BLaER1 treated with 17β-estradiol and CSF1 and Interleukin-3, amounts not matched to agents 10 nM and 100 nM (cell line): ENCODE measurements around the gene ANKRD26.

ENCODE experiments used
- H3K27ac ChIP-seq, 11 experiments: shearing (Covaris generic); formaldehyde crosslinking; 2 replicates each; pipeline ENCODE4 v1.8.1; 2022
- H3K27me3 ChIP-seq, 11 experiments: shearing (Covaris generic); formaldehyde crosslinking; 2 replicates each; pipeline ENCODE4 v1.8.1; 2022
- H3K36me3 ChIP-seq, 11 experiments: shearing (Covaris generic); formaldehyde crosslinking; 2 replicates each; pipeline ENCODE4 v1.8.1; 2022
- H3K4me1 ChIP-seq, 10 experiments: shearing (Covaris generic); formaldehyde crosslinking; 2 replicates each; pipeline ENCODE4 v1.8.1; 2022
- H3K4me2 ChIP-seq, 11 experiments: shearing (Covaris generic); formaldehyde crosslinking; 2 replicates each; pipeline ENCODE4 v1.8.1; 2022
- H3K4me3 ChIP-seq, 10 experiments: shearing (Covaris generic); formaldehyde crosslinking; 2 replicates each; pipeline ENCODE4 v1.8.1; 2022
- H3K9ac ChIP-seq, 11 experiments: shearing (Covaris generic); formaldehyde crosslinking; 2 replicates each; pipeline ENCODE4 v1.8.1; 2022
- H3K9me3 ChIP-seq, 11 experiments: shearing (Covaris generic); formaldehyde crosslinking; replicated peaks in 1 of 11; 2 replicates each; pipeline ENCODE4 v1.8.1; 2022
- H4K20me1 ChIP-seq, 11 experiments: shearing (Covaris generic); formaldehyde crosslinking; 2 replicates each; pipeline ENCODE4 v1.8.1; 2022
- Cebpa-rat ChIP-seq, 11 experiments: shearing (Covaris generic); IDR thresholded peaks; 2 replicates each; pipeline ENCODE4 v1.8.1; 2022

Gene ANKRD26

GRCh38 chr10:26983156-26983555, 117.1 kb downstream of the ANKRD26 start:
- peaks cover 0 to 9% (median 0%) of the 10 kb centered on the region in 11 experiments; a peak in 2 of 22 replicates for H3K9me3 ChIP-seq
- H3K27me3 ChIP-seq, result no peaks in the 10 kb centered on the region
- no peak overlapping the region for H3K4me2 ChIP-seq
- H3K9ac ChIP-seq, result no peak overlapping the region
- H4K20me1 ChIP-seq, result no peaks in the 10 kb centered on the region
- no peak for TF ChIP-seq Cebpa-rat (IDR thresholded peaks at IDR 0.05)
- no peaks in the 10 kb centered on the region for H3K36me3 ChIP-seq
- no peaks in the 10 kb centered on the region for H3K4me1 ChIP-seq
- no peak overlapping the region for H3K4me3 ChIP-seq
- H3K27ac ChIP-seq, result no peak overlapping the region

GRCh38 chr10:26982058-26982457, 118.2 kb downstream of the ANKRD26 start:
- TF ChIP-seq Cebpa-rat (IDR thresholded peaks at IDR 0.05), result no peak
- Histone ChIP-seq H3K4me3 (no peak overlapping the region), H4K20me1 (no peaks in the 10 kb centered on the region), H3K4me2 (no peak overlapping the region), H3K27ac (no peak overlapping the region), H3K36me3 (no peaks in the 10 kb centered on the region), H3K27me3 (no peaks in the 10 kb centered on the region), H3K9me3 (peaks cover 0 to 9% (median 0%) of the 10 kb centered on the region in 11 experiments; a peak in 2 of 22 replicates), H3K4me1 (no peaks in the 10 kb centered on the region), H3K9ac (no peak overlapping the region)

- Histone ChIP-seq H4K20me1 (no peaks in the 10 kb centered on the region), H3K4me2 (no peak overlapping the region), H3K27ac (no peak overlapping the region), H3K9ac (no peak overlapping the region), H3K9me3 (peaks cover 0 to 9% (median 0%) of the 10 kb centered on the region in 11 experiments; a peak in 2 of 22 replicates), H3K4me1 (no peaks in the 10 kb centered on the region), H3K36me3 (no peaks in the 10 kb centered on the region), H3K4me3 (no peak overlapping the region), H3K27me3 (no peaks in the 10 kb centered on the region)
- TF ChIP-seq Cebpa-rat (IDR thresholded peaks at IDR 0.05), result no peak
These were observed 119.0 kb downstream of the ANKRD26 start for GRCh38 chr10:26981232-26981824.

- Histone ChIP-seq H3K36me3 (no peaks in the 10 kb centered on the region), H3K9ac (no peak overlapping the region), H3K4me1 (no peaks in the 10 kb centered on the region), H4K20me1 (no peaks in the 10 kb centered on the region), H3K9me3 (no peaks in the 10 kb centered on the region), H3K27me3 (no peaks in the 10 kb centered on the region), H3K27ac (no peak overlapping the region), H3K4me2 (no peak overlapping the region), H3K4me3 (no peak overlapping the region)
- no peak for TF ChIP-seq Cebpa-rat (IDR thresholded peaks at IDR 0.05)
These were observed 121.8 kb downstream of the ANKRD26 start for GRCh38 chr10:26978519-26978918.

GRCh38 chr10:26977635-26978034, 122.7 kb downstream of the ANKRD26 start:
- H3K4me3 ChIP-seq, result no peak overlapping the region
- H3K4me1 ChIP-seq, result no peaks in the 10 kb centered on the region
- no peaks in the 10 kb centered on the region for H3K9me3 ChIP-seq
- H3K9ac ChIP-seq, result no peak overlapping the region
- H3K27me3 ChIP-seq, result no peaks in the 10 kb centered on the region
- H3K36me3 ChIP-seq, result no peaks in the 10 kb centered on the region
- H3K27ac ChIP-seq, result no peak overlapping the region
- no peak overlapping the region for H3K4me2 ChIP-seq
- H4K20me1 ChIP-seq, result no peaks in the 10 kb centered on the region
- no peak for TF ChIP-seq Cebpa-rat (IDR thresholded peaks at IDR 0.05)

GRCh38 chr10:26970667-26971066, 129.6 kb downstream of the ANKRD26 start:
- no peaks in the 10 kb centered on the region for H3K27me3 ChIP-seq
- no peak overlapping the region for H3K9ac ChIP-seq
- peaks cover 0 to 5% (median 0%) of the 10 kb centered on the region in 11 experiments; a peak in 4 of 22 replicates for H3K36me3 ChIP-seq
- no peaks in the 10 kb centered on the region for H3K4me1 ChIP-seq
- H3K9me3 ChIP-seq, result peaks cover 0 to 8% (median 0%) of the 10 kb centered on the region in 11 experiments; a peak in 3 of 22 replicates
- H4K20me1 ChIP-seq, result no peaks in the 10 kb centered on the region
- H3K27ac ChIP-seq, result no peak overlapping the region
- no peak overlapping the region for H3K4me3 ChIP-seq
- no peak for TF ChIP-seq Cebpa-rat (IDR thresholded peaks at IDR 0.05)
- H3K4me2 ChIP-seq, result no peak overlapping the region

- Histone ChIP-seq H3K27me3 (no peaks in the 10 kb centered on the region), H4K20me1 (no peaks in the 10 kb centered on the region), H3K36me3 (peaks cover 0 to 5% (median 0%) of the 10 kb centered on the region in 11 experiments; a peak in 4 of 22 replicates), H3K4me3 (no peak overlapping the region), H3K9me3 (peaks cover 0 to 8% (median 0%) of the 10 kb centered on the region in 11 experiments; a peak in 3 of 22 replicates), H3K9ac (no peak overlapping the region), H3K27ac (no peak overlapping the region), H3K4me1 (no peaks in the 10 kb centered on the region), H3K4me2 (no peak overlapping the region)
- no peak for TF ChIP-seq Cebpa-rat (IDR thresholded peaks at IDR 0.05)
These were observed 131.0 kb downstream of the ANKRD26 start for GRCh38 chr10:26969145-26969926.

GRCh38 chr10:26962835-26963234, 137.5 kb downstream of the ANKRD26 start:
- peaks cover 0 to 5% (median 0%) of the 10 kb centered on the region in 11 experiments; a peak in 3 of 22 replicates for H3K36me3 ChIP-seq
- TF ChIP-seq Cebpa-rat (IDR thresholded peaks at IDR 0.05), result no peak
- peaks cover 0 to 8% (median 0%) of the 10 kb centered on the region in 11 experiments; a peak in 3 of 22 replicates for H3K9me3 ChIP-seq
- H3K4me2 ChIP-seq, result no peak overlapping the region
- no peak overlapping the region for H3K27ac ChIP-seq
- H3K4me3 ChIP-seq, result no peak overlapping the region
- H3K9ac ChIP-seq, result no peak overlapping the region
- no peaks in the 10 kb centered on the region for H3K4me1 ChIP-seq
- no peaks in the 10 kb centered on the region for H4K20me1 ChIP-seq
- H3K27me3 ChIP-seq, result no peaks in the 10 kb centered on the region

GRCh38 chr10:26960308-26960707, 140.0 kb downstream of the ANKRD26 start:
- TF ChIP-seq Cebpa-rat (IDR thresholded peaks at IDR 0.05), result no peak
- Histone ChIP-seq H3K4me1 (no peaks in the 10 kb centered on the region), H3K36me3 (0 out of 22 replicates have a peak, but pooled peaks cover 0 to 4% (median 0%) of the 10 kb centered on the region in 11 experiments)

More at GRCh38 chr10:26960308-26960707, 140.0 kb downstream of the ANKRD26 start:
- Histone ChIP-seq H3K9me3 (no peaks in the 10 kb centered on the region), H3K4me2 (no peak overlapping the region), H4K20me1 (no peaks in the 10 kb centered on the region), H3K27ac (no peak overlapping the region), H3K9ac (no peak overlapping the region), H3K4me3 (no peak overlapping the region), H3K27me3 (no peaks in the 10 kb centered on the region)
